GM19438 (cell line): ENCODE data around the gene CHCHD4.
"Not testable (repeated sequence)": the region's sequence is repeated elsewhere in the genome, so short reads cannot be mapped to it uniquely, and the experiment has no call there.

ENCODE experiments used
- ATAC-seq: cut with Tn5 transposase; IDR thresholded peaks from one replicate; pipeline ENCODE4 v1.9.1; 2021; ENCODE audit warnings: low read depth; ENCODE audit not compliant: unreplicated experiment

CHCHD4 gene

DNA sequence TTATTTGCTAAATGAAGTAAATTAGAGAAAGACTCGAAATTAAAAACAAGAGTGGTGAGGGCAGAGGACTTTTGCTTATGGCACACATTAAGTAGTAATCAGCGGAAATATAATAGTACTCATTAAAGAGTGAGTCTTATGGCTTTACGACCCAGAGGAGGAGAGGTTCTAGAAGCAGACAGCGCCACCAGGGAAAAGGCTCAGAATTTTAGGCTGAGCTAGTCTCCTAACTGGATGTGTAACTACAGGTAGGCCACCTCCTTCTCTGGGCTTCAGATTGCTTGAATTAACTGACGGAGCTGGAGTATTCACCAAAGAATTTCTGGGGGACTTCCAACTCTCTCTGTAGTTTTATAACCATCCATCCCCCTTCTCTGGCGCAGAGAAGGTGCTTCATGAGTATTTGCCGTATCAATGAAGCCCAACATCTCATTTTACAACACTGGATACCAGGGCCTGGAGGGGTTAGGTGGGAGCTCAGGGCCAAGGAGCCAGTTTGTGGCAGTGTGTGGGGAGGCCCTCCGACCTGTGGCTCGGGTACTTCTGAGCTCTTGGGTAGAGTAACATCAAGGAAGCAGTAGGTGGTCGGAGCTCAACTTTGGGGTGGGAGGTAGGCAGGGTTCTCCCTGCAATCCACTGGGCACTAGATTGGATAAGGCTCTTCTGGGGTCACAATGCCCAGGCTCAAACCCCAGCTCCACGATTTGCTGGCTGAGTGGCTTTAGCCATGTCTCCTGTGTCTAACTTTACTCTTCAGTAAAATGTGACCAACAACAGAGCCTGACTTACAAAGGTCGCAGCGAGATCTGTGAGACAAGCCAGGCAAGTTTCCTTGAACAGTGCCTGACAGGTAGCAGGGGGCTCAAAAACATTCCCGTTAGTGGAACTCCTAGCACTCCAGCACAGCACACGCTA, 1.1 kb downstream of the CHCHD4 start:
- no peak for ATAC-seq

- no peak for ATAC-seq
These were observed 2.4 kb downstream of the CHCHD4 start for GRCh38 chr3:14122301-14122700.

DNA sequence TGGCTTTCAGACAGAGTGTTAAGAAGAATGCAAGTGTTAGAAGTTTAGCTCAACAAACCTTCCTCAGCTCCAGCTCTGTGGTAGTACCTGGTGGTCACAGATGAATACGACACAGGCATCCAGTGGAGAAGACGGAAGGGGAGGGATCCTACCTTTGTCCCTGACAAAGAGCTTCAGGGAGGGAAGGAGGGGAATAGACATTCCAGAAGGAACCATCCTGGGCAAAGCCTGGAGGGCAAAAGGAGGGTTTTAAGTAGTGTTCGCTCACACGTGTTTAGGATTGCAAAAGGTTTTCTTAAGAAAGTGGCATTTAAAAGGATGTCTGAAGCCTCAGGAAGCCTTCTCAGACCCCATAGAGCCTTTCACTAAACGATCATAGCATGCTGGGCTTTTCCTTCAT, 2.8 kb downstream of the CHCHD4 start:
- ATAC-seq, result no peak

- not testable (repeated sequence) for ATAC-seq
These were observed 3.7 kb downstream of the CHCHD4 start for GRCh38 chr3:14120921-14121448.

DNA sequence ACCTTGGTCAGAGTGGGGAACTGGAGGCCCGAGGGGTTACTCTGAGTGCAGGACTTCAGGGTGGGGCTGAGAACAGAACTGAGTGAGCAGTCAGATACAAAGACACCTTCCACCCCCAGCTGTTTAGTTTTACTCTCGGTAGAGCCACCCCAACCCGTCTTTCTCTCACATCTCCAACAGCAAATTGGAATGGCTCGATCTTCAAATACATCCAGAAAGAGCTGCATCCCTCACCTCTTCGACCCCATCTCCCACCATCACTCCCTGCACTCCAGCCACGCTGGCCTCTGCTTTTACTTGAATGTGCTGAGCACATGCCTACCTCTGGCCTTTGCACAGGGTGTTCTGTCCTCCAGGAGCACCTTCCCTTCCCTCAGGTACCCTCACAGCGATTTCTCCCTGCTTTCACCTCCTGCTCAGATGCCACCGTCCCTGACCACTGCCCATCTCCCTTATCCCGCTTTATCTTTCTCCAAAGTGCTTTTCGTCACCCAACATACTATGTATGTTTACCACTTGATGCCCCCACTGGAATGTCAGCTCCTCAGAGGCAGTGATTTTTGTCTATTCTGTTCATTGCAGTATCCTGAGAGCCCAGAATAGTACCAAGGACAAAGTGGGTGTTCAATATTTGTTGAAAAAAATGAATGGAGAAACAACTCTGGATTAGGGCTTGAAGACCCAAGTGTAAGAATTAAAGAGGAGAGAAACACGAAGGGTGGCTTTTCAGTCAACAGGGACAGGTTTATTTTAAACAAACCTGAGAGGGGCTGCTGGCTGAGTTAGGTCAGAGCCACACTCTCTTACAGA, 4.4 kb downstream of the CHCHD4 start:
- no peak for ATAC-seq

DNA sequence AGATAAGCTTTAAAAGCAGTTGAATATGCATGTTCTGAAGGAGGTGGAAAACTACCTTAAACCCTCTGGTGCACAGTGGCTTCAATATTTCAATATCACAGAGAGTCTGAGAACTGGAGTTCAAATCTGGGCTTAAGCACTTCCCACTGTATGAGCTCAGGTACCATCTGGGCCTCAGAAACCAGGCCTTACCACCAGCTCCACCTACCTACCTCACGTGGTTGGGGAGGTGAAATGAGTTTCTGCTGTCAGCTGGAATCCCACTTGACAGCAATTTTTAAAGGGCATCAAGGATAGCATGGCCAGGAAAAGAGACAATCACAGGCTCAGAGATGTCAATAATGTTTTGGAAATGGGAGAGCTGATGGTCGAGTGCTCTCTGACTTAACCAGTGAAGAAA, 5.0 kb downstream of the CHCHD4 start:
- no peak for ATAC-seq

DNA sequence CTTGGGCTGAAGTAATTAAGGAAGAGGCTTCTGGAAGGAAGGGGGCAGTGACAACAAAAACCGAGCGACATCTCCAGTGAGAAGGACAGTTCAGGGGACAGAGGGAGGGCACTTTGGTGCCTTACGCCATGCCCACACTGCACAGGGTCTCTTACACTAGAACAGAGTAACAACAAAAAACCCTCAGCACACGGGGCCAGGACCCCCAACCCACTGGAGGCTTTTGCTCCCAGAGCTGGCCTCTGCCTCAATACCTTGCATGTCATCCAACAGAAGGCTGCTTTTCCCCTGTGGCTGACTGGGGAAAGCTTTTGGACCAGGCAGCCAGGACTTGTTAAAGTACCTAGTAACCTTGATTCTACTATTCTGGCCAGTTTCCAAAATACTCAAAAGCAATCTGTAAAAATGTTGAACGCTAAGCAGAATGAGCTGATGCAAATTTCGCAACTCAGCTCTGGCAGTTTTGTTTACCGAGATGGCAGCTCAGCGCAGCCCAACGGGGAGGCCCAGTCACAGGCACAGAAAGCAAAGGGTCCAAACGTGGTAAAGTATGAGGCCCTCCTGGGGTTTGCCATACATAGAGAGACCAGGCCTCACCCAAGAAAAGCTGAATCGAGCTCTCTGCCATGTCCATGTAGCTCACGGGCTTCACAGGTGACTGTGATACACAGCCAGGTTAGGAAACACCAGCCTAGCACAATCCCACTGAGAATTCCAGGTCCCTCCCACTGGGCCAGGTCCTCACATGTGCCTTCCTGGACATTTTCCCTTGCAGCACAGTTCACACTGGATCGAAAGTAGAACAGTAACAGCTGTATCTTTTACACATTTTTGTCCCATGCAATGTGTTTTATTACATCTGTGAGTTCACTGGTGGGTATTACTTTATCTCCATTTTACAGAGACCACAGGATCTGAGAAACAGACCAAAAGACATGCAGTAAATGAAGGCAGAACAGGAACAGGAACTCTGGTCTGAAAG, 6.0 kb downstream of the CHCHD4 start:
- ATAC-seq, result no peak

DNA sequence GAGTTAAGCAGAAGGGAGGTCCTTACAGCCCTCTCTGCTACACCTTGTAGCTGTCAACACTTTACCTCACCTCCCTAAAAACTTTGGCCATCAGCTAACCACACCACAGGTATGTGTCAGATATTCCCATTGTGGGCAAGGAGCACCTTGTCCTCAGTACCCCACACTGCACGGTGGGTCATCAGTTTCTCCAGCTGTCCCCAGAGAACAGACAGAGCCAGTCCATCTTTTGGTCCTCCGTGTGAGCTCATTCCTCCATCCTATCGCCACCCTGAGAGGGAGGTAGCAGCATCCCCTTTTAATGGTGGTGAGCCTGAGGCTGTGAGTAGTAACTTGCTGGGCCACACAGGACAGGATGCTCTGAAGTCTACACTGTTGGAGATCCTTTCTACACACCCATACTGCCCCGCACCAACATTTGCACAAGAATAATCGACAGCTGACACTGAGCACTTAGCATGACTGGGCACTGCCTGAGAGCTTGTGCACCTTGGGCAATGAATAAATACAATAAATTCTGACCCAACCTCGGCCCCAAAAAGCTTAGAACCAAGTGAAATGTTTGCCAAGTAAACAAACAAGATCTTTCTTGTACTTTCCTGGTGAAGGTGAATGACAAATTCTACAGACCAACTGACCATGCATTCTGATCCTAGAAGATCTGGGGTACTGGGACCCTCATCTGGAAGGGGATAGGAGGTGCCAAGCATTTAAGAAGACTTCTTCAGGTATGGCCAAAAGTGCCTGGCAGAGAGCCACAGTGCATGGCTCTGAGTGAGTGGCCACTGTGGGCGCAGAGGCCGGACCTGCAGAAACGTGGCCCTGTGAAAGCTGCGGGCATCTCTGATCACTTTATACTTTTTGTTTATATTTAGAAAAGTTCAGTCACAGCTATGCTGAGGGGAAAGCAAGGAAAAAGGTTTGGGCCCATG, 6.9 kb downstream of the CHCHD4 start:
- ATAC-seq, result no peak

- ATAC-seq, result no peak
These were observed 10.6 kb downstream of the CHCHD4 start for GRCh38 chr3:14113965-14114635.

GRCh38 chr3:14110699-14111098, 14.0 kb downstream of the CHCHD4 start:
- no peak for ATAC-seq

- ATAC-seq, result not testable (repeated sequence)
These were observed 14.8 kb downstream of the CHCHD4 start for GRCh38 chr3:14109821-14110220.

DNA sequence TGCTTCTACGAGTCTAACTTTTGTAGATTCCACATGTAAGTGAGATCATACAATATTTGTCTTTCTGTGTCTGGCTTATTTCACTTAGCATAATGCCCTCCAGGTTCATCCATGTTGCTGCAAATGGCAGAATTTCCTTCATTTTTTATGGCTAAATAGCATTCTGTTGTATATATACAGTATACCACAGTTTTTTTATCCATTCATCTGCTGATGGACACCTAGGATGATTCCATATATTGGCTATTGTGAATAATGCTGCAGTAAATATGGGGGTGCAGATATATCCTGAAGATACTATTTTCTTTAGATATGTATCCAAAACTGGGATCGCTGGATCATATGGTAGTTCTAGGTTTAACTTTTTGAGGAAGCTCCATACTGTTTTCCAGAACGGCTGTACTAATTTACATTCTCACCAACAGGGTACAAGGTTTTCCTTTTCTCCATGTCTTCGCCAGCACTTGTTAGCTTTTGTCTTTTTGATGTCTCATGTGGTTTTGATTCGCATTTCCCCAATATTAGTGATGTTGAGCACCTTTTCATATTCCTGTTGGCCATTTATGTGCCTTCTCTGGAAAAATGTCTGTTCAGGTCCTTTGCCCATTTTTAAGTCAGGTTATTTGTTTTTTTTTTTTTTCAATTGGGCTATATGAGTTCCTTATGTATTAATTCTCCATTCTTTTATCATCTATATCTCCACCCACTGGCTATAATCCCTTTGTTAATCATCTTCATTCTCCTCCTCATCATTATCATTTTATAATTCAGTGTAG, 26.9 kb downstream of the CHCHD4 start:
- no peak for ATAC-seq

GRCh38 chr3:14096742-14097141, 27.9 kb downstream of the CHCHD4 start:
- ATAC-seq, result no peak

DNA sequence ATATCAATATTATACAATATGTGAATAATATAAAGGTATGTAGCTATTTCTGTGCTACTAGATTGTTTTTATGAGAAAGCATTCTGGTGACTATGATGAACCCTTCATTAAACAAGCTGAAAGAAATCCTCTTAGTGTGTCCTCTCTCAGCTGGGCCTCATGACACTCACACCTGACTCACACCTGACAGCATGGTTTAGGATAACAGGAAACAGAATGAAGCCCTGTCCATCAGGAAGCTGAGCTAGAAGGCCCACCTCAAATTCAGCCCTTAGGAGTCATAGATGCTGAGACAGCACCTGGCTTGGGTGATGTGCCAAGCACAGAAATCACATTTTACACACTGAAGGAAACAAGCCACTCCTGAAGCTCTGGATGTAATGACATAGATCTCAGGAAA, 30.8 kb downstream of the CHCHD4 start:
- no peak for ATAC-seq

DNA sequence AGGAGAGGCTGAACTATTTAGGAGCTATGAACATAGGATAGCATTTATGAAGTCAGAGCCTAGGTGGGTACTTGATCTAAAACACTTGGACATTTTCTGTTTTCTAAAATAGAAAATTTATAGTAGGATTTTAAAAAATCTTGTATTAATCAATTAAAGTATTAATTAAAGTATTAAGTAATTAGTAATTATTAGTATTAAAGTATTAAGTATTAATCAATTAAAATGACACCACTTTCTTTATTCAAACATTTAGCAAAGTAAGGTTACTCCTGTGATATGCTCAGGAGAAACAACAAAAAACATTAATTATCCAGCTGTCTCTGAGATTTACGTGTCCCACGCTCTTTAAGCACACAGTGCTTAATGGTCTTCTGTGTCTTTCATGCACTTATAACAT, 32.2 kb downstream of the CHCHD4 start:
- ATAC-seq, result no peak

GRCh38 chr3:14091959-14092358, 32.7 kb downstream of the CHCHD4 start:
- ATAC-seq, result not testable (repeated sequence)

DNA sequence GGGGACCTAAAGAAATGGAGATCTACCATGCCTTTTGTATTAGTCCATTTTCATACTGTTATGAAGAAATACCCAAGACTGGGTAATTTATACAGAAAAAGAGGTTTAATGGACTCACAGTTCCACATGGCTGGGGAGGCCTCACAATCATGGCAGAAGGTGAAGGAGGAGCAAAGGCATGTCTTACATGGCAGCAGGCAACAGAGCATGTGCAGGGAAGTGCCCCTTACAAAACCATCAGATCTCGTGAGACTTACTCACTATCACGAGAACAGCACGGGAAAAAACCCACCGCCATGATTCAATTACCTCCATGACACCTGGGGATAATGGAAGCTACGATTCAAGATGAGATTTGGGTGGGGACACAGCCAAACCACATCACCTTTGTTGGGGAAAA, 37.2 kb downstream of the CHCHD4 start:
- not testable (repeated sequence) for ATAC-seq

DNA sequence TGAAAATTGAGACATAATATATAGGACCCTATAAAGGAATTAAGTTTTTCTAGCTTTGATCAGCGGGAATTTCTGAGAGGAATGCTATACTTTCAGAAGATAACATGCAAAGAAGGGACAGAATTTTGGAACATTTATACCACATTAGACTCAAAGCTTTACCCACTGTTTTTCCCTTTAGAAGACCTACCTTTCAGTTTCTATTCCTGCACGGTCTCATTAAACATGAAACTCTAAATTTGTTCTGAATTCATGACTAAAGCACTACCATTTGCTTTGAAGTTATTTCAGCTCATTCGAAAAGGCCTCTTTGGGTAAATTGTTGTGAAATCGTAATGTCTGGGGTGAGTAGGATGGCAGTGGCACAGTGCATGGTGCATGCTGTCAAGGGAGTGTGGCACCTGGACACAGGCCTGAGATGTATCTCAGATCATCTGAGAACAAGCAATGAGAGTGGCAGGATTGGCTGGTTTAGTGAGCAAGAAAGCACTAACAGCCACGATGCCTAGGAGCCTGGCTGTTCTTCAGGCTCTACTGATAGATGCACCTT, 42.5 kb downstream of the CHCHD4 start:
- no peak for ATAC-seq
